Femur (tissue), 1 donor: Measurements from ENCODE around the gene INTU.
"Not testable (repeated sequence)": the region's sequence is repeated elsewhere in the genome, so short reads cannot be mapped to it uniquely, and the experiment has no call there.

Experiments used
- DNase-seq: peaks from one replicate; pipeline ENCODE4 v3.0.0-alpha.2; 2017

INTU gene

GRCh38 chr4:127648061-127648460 lies 15.3 kb downstream of the INTU start:
- no peak for DNase-seq

GRCh38 chr4:127655590-127655989 lies 22.8 kb downstream of the INTU start:
- not testable (repeated sequence) for DNase-seq

- no peak for DNase-seq
Measured at GRCh38 chr4:127656047-127656680, 23.4 kb downstream of the INTU start.

- no peak for DNase-seq
Measured at GRCh38 chr4:127660284-127660885, 27.6 kb downstream of the INTU start.

GRCh38 chr4:127667116-127667515 lies 34.4 kb downstream of the INTU start:
- no peak for DNase-seq

GRCh38 chr4:127667772-127668171 lies 35.0 kb downstream of the INTU start:
- no peak for DNase-seq

- DNase-seq: no peak
Measured at GRCh38 chr4:127668770-127669169, 36.0 kb downstream of the INTU start.

GRCh38 chr4:127669691-127670090 lies 36.9 kb downstream of the INTU start:
- DNase-seq: no peak

GRCh38 chr4:127672111-127672510 lies 39.4 kb downstream of the INTU start:
- DNase-seq: no peak

- DNase-seq: no peak
Measured at GRCh38 chr4:127685292-127685691, 52.5 kb downstream of the INTU start.

- no peak for DNase-seq
Measured at GRCh38 chr4:127686658-127687057, 53.9 kb downstream of the INTU start.

GRCh38 chr4:127687580-127687979 lies 54.8 kb downstream of the INTU start:
- no peak for DNase-seq

- no peak for DNase-seq
Measured at GRCh38 chr4:127698789-127699200, 66.0 kb downstream of the INTU start.

- no peak for DNase-seq
Measured at GRCh38 chr4:127708985-127709384, 76.2 kb downstream of the INTU start.

- no peak for DNase-seq
Measured at GRCh38 chr4:127709456-127709855, 76.7 kb downstream of the INTU start.

- no peak for DNase-seq
Measured at GRCh38 chr4:127730142-127730913, 97.6 kb downstream of the INTU start, which contains the start of gene SLC25A31. SLC25A31 (plus strand) TSS chr4:127730400; CDS start chr4:127730546, 146 bp downstream.

- no peak for DNase-seq
Measured at GRCh38 chr4:127731406-127731805, 98.6 kb downstream of the INTU start.

- DNase-seq: no peak
Measured at GRCh38 chr4:127732623-127733328, 100.0 kb downstream of the INTU start.

- DNase-seq: no peak
Measured at GRCh38 chr4:127734976-127735375, 102.2 kb downstream of the INTU start.

- no peak for DNase-seq
Measured at GRCh38 chr4:127737295-127737694, 104.5 kb downstream of the INTU start.

GRCh38 chr4:127741247-127741646 lies 108.5 kb downstream of the INTU start:
- DNase-seq: no peak

- DNase-seq: no peak
Measured at GRCh38 chr4:127747883-127748282, 115.1 kb downstream of the INTU start.

- no peak for DNase-seq
Measured at GRCh38 chr4:127748957-127749356, 116.2 kb downstream of the INTU start.
